GM23338 (cell line): ENCODE results near the gene ANO6. TPM values are rescaled to one million over a fixed set of nuclear protein-coding genes. Genes with fewer than 3 reads are reported as not detected.

Experiments
- ATAC-seq: fragments of 200-7000 bp; cut with Tn5 transposase; 3 replicates; pipeline ENCODE4 v1.9.1; 2020
- DNase-seq: peaks from one replicate; pipeline ENCODE4 v3.0.0-alpha.2; 2015; ENCODE audit warnings: low spot score
- H2AFZ ChIP-seq: fragments of 200-600 bp; sonication (generic); 2 replicates; pipeline ENCODE4 v1.8.0; 2016; ENCODE audit warnings: antibody characterized with exemption, mild to moderate bottlenecking, moderate library complexity
- H3F3A ChIP-seq: fragments of 200-600 bp; sonication (generic); replicated peaks from 2 replicates; pipeline ENCODE4 v1.8.0; 2017; ENCODE audit warnings: antibody characterized with exemption, mixed run types, low read depth
- H3K27ac ChIP-seq: fragments of 200-600 bp; sonication (generic); 2 replicates; pipeline ENCODE4 v1.6.1; 2016; ENCODE audit warnings: low read depth
- H3K27me3 ChIP-seq: fragments of 200-600 bp; sonication (generic); 2 replicates; pipeline ENCODE4 v1.8.0; 2016; ENCODE audit warnings: mild to moderate bottlenecking, mixed run types, moderate library complexity; ENCODE audit not compliant: insufficient read depth
- H3K36me3 ChIP-seq: fragments of 200-600 bp; sonication (generic); 2 replicates; pipeline ENCODE4 v1.8.0; 2016; ENCODE audit warnings: mild to moderate bottlenecking; ENCODE audit not compliant: insufficient read depth
- H3K4me1 ChIP-seq: fragments of 200-600 bp; sonication (generic); 2 replicates; pipeline ENCODE4 v1.8.0; 2016; ENCODE audit warnings: mild to moderate bottlenecking, moderate library complexity; ENCODE audit not compliant: insufficient read depth
- H3K4me2 ChIP-seq: fragments of 200-600 bp; sonication (generic); 2 replicates; pipeline ENCODE4 v1.7.1; 2017; ENCODE audit warnings: mixed run types
- H3K4me3 ChIP-seq: fragments of 200-600 bp; sonication (generic); 2 replicates; pipeline ENCODE4 v1.6.1; 2016; ENCODE audit warnings: mixed run types
- H3K79me2 ChIP-seq: fragments of 200-600 bp; sonication (generic); replicated peaks from 2 replicates; pipeline ENCODE4 v1.8.0; 2017; ENCODE audit warnings: mild to moderate bottlenecking; ENCODE audit not compliant: insufficient read depth
- H3K9me2 ChIP-seq: fragments of 200-600 bp; sonication (generic); 2 replicates; pipeline ENCODE4 v1.8.0; 2017; ENCODE audit not compliant: insufficient read depth
- H4K20me1 ChIP-seq: fragments of 200-600 bp; sonication (generic); replicated peaks from 2 replicates; pipeline ENCODE4 v1.8.0; 2017; ENCODE audit warnings: mild to moderate bottlenecking; ENCODE audit not compliant: insufficient read depth
- H3K27ac Mint-ChIP-seq: 2 replicates; pipeline ENCODE4 v1.8.0; 2020; ENCODE audit warnings: inconsistent platforms, mild to moderate bottlenecking, moderate library complexity, mixed read lengths
- H3K27me3 Mint-ChIP-seq: 3 replicates; pipeline ENCODE4 v1.8.0; 2022; ENCODE audit warnings: low read depth, mild to moderate bottlenecking, moderate library complexity, mixed read lengths, inconsistent platforms; ENCODE audit not compliant: insufficient read depth, poor library complexity
- H3K36me3 Mint-ChIP-seq: 3 replicates; pipeline ENCODE4 v1.8.0; 2021; ENCODE audit warnings: low read depth, mild to moderate bottlenecking, inconsistent platforms, moderate library complexity, mixed read lengths
- H3K4me1 Mint-ChIP-seq: 3 replicates; pipeline ENCODE4 v1.8.0; 2020; ENCODE audit warnings: mild to moderate bottlenecking, inconsistent platforms, mixed read lengths
- H3K4me3 Mint-ChIP-seq: 3 replicates; pipeline ENCODE4 v1.8.0; 2021; ENCODE audit warnings: moderate library complexity, mild to moderate bottlenecking, inconsistent platforms, mixed read lengths
- H3K9me3 Mint-ChIP-seq: 3 replicates; pipeline ENCODE4 v1.8.0; 2020; ENCODE audit warnings: moderate library complexity, mild to moderate bottlenecking, inconsistent platforms, mixed read lengths
- CREB1 ChIP-seq: fragments of 250-450 bp; sonication (Bioruptor Pico); IDR thresholded peaks from 2 replicates; pipeline ENCODE4 v1.5.0; 2020; ENCODE audit warnings: low read depth, mild to moderate bottlenecking, moderate library complexity
- EZH2 ChIP-seq: fragments of 200-600 bp; sonication (generic); IDR thresholded peaks from one replicate; pipeline ENCODE4 v1.8.0; 2017; ENCODE audit warnings: antibody characterized with exemption, mild to moderate bottlenecking, low read depth; ENCODE audit not compliant: unreplicated experiment
- JUNB ChIP-seq: IDR thresholded peaks from one replicate; pipeline ENCODE4 v1.6.1; 2016; ENCODE audit warnings: antibody characterized with exemption; ENCODE audit not compliant: unreplicated experiment
- POLR2AphosphoS5 ChIP-seq: IDR thresholded peaks from 2 replicates; pipeline ENCODE4 v1.6.1; 2016; ENCODE audit warnings: antibody characterized with exemption, low read depth
- REST ChIP-seq: IDR thresholded peaks from one replicate; pipeline ENCODE4 v1.6.1; 2018; ENCODE audit warnings: antibody characterized with exemption; ENCODE audit not compliant: unreplicated experiment
- STAT1 ChIP-seq: IDR thresholded peaks from one replicate; pipeline ENCODE4 v1.6.1; 2016; ENCODE audit warnings: antibody characterized with exemption; ENCODE audit not compliant: unreplicated experiment
- ZNF114 ChIP-seq: fragments of 250-450 bp; sonication (Bioruptor Pico); IDR thresholded peaks from 2 replicates; pipeline ENCODE4 v1.5.0; 2020; ENCODE audit warnings: mild to moderate bottlenecking, moderate library complexity
- ZNF331 ChIP-seq: fragments of 250-450 bp; sonication (Bioruptor Pico); IDR thresholded peaks from 2 replicates; pipeline ENCODE4 v1.5.0; 2020; ENCODE audit warnings: low read depth, mild to moderate bottlenecking, moderate library complexity
- polyA plus RNA-seq: library from polyadenylated mRNA; unstranded; fragments of >200 nt; fragmentation: Nextera tagmentation; extraction: Ambion mirVana; gene quantifications from 2 replicates; pipeline ENCODE4 v1.2.1, GENCODE V29; 2016
- total RNA-seq: library from RNA; depleted of rRNA; stranded (reverse); fragments of >200 nt; shearing (Covaris generic); gene quantifications from 2 replicates; pipeline ENCODE4 v1.2.3, GENCODE V29; 2014
- TF ChIP-seq, protein P1 (sequence below): fragments of 250-450 bp; sonication (Bioruptor Pico); IDR thresholded peaks from 2 replicates; pipeline ENCODE4 v1.5.0; 2020; ENCODE audit warnings: mild to moderate bottlenecking, moderate library complexity
- TF ChIP-seq, protein P2 (sequence below): IDR thresholded peaks from 2 replicates; pipeline ENCODE4 v1.6.1; 2016; ENCODE audit warnings: antibody characterized with exemption

The ANO6 gene
- total and polyA plus RNA-seq, 2 experiments from 2014 or later = 21.1 to 48.9 TPM

- TF ChIP-seq, protein P1, sequence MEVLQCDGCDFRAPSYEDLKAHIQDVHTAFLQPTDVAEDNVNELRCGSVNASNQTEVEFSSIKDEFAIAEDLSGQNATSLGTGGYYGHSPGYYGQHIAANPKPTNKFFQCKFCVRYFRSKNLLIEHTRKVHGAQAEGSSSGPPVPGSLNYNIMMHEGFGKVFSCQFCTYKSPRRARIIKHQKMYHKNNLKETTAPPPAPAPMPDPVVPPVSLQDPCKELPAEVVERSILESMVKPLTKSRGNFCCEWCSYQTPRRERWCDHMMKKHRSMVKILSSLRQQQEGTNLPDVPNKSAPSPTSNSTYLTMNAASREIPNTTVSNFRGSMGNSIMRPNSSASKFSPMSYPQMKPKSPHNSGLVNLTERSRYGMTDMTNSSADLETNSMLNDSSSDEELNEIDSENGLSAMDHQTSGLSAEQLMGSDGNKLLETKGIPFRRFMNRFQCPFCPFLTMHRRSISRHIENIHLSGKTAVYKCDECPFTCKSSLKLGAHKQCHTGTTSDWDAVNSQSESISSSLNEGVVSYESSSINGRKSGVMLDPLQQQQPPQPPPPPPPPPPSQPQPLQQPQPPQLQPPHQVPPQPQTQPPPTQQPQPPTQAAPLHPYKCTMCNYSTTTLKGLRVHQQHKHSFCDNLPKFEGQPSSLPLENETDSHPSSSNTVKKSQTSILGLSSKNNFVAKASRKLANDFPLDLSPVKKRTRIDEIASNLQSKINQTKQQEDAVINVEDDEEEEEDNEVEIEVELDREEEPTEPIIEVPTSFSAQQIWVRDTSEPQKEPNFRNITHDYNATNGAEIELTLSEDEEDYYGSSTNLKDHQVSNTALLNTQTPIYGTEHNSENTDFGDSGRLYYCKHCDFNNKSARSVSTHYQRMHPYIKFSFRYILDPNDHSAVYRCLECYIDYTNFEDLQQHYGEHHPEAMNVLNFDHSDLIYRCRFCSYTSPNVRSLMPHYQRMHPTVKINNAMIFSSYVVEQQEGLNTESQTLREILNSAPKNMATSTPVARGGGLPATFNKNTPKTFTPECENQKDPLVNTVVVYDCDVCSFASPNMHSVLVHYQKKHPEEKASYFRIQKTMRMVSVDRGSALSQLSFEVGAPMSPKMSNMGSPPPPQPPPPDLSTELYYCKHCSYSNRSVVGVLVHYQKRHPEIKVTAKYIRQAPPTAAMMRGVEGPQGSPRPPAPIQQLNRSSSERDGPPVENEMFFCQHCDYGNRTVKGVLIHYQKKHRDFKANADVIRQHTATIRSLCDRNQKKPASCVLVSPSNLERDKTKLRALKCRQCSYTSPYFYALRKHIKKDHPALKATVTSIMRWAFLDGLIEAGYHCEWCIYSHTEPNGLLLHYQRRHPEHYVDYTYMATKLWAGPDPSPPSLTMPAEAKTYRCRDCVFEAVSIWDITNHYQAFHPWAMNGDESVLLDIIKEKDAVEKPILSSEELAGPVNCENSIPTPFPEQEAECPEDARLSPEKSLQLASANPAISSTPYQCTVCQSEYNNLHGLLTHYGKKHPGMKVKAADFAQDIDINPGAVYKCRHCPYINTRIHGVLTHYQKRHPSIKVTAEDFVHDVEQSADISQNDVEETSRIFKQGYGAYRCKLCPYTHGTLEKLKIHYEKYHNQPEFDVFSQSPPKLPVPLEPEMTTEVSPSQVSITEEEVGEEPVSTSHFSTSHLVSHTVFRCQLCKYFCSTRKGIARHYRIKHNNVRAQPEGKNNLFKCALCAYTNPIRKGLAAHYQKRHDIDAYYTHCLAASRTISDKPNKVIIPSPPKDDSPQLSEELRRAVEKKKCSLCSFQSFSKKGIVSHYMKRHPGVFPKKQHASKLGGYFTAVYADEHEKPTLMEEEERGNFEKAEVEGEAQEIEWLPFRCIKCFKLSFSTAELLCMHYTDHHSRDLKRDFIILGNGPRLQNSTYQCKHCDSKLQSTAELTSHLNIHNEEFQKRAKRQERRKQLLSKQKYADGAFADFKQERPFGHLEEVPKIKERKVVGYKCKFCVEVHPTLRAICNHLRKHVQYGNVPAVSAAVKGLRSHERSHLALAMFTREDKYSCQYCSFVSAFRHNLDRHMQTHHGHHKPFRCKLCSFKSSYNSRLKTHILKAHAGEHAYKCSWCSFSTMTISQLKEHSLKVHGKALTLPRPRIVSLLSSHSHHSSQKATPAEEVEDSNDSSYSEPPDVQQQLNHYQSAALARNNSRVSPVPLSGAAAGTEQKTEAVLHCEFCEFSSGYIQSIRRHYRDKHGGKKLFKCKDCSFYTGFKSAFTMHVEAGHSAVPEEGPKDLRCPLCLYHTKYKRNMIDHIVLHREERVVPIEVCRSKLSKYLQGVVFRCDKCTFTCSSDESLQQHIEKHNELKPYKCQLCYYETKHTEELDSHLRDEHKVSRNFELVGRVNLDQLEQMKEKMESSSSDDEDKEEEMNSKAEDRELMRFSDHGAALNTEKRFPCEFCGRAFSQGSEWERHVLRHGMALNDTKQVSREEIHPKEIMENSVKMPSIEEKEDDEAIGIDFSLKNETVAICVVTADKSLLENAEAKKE (CRISPR knock-in tag) = peak; percentile 96
- no peak for TF ChIP-seq EZH2
Measured at GRCh38 chr12:45433441-45433868, 217.6 kb downstream of the ANO6 start (continued).

DNA sequence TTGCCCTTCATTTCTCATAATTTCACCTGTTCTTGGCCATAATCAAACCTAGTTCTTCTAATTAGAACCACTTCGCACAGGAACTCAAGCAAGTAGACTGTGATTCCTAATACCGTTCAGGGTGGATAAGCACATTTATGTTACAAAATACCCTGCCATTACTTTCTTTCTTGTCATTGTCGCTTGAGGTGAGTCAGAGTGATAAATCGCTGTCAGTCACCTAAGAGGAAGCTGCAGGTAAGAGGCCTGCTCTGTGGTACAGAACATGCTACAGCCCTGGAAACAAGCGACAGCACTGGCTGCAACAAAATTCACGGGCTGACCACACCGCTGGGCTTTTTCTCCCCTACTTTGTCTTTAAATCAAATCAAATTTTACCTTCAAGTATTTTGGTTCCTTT is 218.2 kb downstream of the ANO6 start:
- no peak overlapping the region for H3K4me3 ChIP-seq
- 0 out of 2 replicates have a peak overlapping the region, but pooled peaks have one; percentile 58 for H3K27ac Mint-ChIP-seq
- H3K4me3 Mint-ChIP-seq = no peak overlapping the region; the same call in 2 of the 3 replicates

More for the DNA sequence above, 218.2 kb downstream of the ANO6 start:
- ATAC-seq = no peak
- peaks cover 17% of the 10 kb centered on the region for H3K36me3 Mint-ChIP-seq
- Histone ChIP-seq H3F3A (no peaks in the 10 kb centered on the region), H3K9me2 (no peaks in the 10 kb centered on the region), H3K27me3 (peaks cover 19% of the 10 kb centered on the region; the same call in 1 of the 2 replicates), H3K4me2 (peak overlapping the region; percentile 15; the same call in 1 of the 2 replicates), H4K20me1 (no peaks in the 10 kb centered on the region), H2AFZ (no peak overlapping the region), H3K4me1 (peaks cover 25% of the 10 kb centered on the region), H3K27ac (peak overlapping the region; percentile 22; the same call in 1 of the 2 replicates), H3K36me3 (no peaks in the 10 kb centered on the region), H3K79me2 (no peaks in the 10 kb centered on the region)
- no peak for TF ChIP-seq ZNF331 (CRISPR knock-in tag)
- TF ChIP-seq, protein P2, sequence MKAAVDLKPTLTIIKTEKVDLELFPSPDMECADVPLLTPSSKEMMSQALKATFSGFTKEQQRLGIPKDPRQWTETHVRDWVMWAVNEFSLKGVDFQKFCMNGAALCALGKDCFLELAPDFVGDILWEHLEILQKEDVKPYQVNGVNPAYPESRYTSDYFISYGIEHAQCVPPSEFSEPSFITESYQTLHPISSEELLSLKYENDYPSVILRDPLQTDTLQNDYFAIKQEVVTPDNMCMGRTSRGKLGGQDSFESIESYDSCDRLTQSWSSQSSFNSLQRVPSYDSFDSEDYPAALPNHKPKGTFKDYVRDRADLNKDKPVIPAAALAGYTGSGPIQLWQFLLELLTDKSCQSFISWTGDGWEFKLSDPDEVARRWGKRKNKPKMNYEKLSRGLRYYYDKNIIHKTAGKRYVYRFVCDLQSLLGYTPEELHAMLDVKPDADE = no peak
- no peak for TF ChIP-seq ZNF114
- no peak for TF ChIP-seq STAT1
- TF ChIP-seq JUNB = no peak
- no peak for TF ChIP-seq POLR2AphosphoS5
- no peak for TF ChIP-seq EZH2
- TF ChIP-seq CREB1 (CRISPR knock-in tag) = no peak
- no peak for TF ChIP-seq REST
- H3K27me3 Mint-ChIP-seq = peaks cover 5% of the 10 kb centered on the region
- no peaks in the 10 kb centered on the region for H3K9me3 Mint-ChIP-seq
- H3K4me1 Mint-ChIP-seq = peaks cover 42% of the 10 kb centered on the region
- DNase-seq = no peak
